Stimulated activated CD8-positive, alpha-beta memory T cell treated with anti-CD3 and anti-CD28 coated beads, Interleukin-12 subunit alpha, Interleukin-12 subunit beta, amount 100 ng/mL, for 24 hours (primary cell): ENCODE data around the gene MS4A13.
"Not testable (repeated sequence)": the region's sequence is repeated elsewhere in the genome, so short reads cannot be mapped to it uniquely, and the experiment has no call there.

Experiments
- DNase-seq: peaks from one replicate; pipeline ENCODE4 v3.0.0-alpha.2; 2020; ENCODE audit errors: extremely low read depth

MS4A13 gene

GRCh38 chr11:60530454-60531100 is 15.4 kb downstream of the MS4A13 start:
- DNase-seq = no peak

- not testable (repeated sequence) for DNase-seq
Observed at GRCh38 chr11:60532383-60532782, 17.2 kb downstream of the MS4A13 start.

DNA sequence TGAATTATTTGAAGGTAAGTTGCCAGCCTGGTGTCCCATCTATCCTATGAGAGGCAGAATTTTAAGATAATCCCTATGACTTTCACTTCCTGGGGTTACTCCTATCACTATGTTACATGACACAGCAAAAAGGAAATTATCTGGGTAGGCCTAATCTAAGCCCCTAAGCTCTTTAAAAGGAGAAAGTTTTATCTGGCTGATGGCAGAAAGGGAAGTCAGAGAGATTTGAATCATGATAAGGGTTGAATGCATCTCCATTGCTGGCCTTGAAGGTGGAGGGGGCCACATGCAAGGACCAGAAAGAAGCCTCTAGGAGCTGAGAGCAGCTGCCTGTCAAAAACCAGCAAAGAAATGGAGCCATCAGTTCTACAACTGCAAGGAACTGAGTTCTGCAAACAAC is 23.4 kb downstream of the MS4A13 start:
- DNase-seq = not testable (repeated sequence)

DNA sequence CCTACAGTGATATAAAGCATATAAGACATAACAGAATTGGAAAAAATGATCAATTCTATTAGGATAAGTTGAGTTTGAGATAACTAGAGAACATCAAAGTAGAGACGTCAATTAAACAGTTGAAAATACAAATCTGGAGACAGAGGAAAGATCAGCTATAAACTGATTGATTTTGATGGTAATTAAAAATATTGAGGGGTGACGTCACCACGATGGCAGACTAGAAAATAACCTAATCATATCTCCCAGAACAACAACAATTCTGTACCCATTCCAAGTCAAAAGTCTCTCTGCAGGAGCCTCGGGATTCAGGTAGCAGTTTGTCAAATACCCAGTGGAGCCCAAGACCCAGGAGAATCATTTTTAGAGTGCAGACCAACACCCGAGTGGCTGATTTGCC is 28.9 kb downstream of the MS4A13 start:
- DNase-seq = no peak

GRCh38 chr11:60561254-60561653 is 46.1 kb downstream of the MS4A13 start:
- DNase-seq = no peak

GRCh38 chr11:60563553-60564235 is 48.5 kb downstream of the MS4A13 start:
- no peak for DNase-seq

DNA sequence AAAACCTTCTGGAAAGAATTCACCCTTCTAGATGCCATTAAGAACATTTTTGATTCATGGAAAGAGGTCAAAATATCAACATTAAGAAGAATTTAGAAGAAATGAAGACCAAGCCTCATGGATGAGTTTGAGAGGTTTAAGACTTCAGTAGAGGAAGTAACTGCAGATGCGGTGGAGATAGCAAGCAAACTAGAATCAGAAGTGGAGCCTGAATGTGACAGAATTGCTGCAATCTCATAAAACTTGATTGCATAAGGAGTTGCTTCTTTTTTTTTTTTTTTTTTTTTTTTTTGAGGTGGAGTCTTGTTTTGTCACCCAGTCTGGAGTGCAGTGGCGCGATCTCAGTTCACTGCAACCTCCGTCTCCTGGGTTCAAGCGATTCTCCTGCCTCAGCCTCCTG is 51.6 kb downstream of the MS4A13 start:
- DNase-seq = no peak

DNA sequence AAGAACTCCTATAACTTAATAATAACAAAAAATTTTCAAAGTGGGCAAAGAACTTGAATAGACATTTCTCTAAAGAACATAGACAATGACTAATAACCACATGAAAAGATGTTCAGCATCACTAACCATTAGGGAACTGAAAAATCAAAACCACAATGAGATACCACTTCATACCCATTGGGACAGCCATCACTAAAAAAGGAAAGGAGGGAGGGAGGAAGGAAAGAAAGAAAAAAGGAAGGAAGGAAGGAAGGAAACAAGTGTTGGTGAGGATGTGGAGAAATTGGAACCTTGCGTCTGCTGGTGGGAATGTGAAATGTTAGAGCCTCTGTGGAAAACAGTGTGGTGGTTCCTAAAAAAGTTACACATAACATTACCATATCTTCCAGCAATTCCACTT is 55.8 kb downstream of the MS4A13 start:
- no peak for DNase-seq

DNA sequence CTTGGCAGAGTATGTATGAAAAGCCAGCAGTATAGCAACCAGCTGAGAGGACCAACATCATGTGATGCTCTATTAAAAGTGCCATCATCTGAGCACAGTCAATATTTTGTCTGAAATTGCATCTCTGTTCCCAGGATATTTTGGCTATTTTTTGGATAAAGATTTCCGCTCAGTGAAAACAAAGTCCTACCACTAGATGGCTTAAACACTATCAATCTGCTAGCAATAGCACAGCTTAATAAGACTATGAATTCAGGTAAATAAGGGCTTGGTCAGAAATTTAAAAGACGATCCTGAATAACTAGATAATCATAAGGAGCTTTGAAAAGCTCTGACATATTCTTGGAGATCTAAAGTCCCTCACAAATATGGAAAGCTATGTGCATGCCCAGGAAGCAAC is 74.4 kb downstream of the MS4A13 start:
- no peak for DNase-seq
